AG09309 (cell line): ENCODE measurements around the gene DLGAP1.

Experiments
- DNase-seq: peaks from one replicate; pipeline ENCODE4 v3.0.0-alpha.2; 2010; ENCODE audit warnings: low read depth
- H3K4me3 ChIP-seq: 2 replicates; pipeline ENCODE4 v1.5.1; 2011; ENCODE audit warnings: mild to moderate bottlenecking, low read depth, low read length, moderate library complexity; ENCODE audit not compliant: control insufficient read depth
- TF ChIP-seq, protein P1 (sequence below): IDR thresholded peaks from 2 replicates; pipeline ENCODE4 v1.5.1; 2011; ENCODE audit warnings: mild to moderate bottlenecking, low read depth, low read length, inconsistent platforms; ENCODE audit not compliant: insufficient read depth, control insufficient read depth; ENCODE audit errors: missing control alignments

Gene DLGAP1

DNA sequence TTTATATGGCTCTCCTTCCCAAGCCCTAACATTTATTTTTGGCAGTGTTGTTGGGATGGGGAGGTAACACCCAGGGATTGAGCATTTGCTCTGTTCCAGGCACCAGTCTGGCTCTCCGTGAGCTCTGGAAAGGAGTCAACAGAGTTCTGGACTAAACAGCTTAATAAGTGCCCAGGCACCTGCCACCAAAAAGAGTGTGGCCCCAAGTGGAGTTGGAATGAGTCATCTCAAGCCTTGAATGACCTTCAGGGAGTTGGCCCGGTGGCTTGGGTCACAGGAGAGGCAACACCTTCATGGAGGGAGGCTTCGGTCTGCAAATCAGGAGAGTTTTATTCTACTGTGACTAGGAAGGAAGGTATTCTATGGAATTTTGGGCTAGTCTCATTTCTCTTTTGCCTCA is 203.2 kb downstream of the DLGAP1 start:
- no peak for DNase-seq
- H3K4me3 ChIP-seq: no peak overlapping the region
- TF ChIP-seq, protein P1, sequence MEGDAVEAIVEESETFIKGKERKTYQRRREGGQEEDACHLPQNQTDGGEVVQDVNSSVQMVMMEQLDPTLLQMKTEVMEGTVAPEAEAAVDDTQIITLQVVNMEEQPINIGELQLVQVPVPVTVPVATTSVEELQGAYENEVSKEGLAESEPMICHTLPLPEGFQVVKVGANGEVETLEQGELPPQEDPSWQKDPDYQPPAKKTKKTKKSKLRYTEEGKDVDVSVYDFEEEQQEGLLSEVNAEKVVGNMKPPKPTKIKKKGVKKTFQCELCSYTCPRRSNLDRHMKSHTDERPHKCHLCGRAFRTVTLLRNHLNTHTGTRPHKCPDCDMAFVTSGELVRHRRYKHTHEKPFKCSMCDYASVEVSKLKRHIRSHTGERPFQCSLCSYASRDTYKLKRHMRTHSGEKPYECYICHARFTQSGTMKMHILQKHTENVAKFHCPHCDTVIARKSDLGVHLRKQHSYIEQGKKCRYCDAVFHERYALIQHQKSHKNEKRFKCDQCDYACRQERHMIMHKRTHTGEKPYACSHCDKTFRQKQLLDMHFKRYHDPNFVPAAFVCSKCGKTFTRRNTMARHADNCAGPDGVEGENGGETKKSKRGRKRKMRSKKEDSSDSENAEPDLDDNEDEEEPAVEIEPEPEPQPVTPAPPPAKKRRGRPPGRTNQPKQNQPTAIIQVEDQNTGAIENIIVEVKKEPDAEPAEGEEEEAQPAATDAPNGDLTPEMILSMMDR: no peak

DNA sequence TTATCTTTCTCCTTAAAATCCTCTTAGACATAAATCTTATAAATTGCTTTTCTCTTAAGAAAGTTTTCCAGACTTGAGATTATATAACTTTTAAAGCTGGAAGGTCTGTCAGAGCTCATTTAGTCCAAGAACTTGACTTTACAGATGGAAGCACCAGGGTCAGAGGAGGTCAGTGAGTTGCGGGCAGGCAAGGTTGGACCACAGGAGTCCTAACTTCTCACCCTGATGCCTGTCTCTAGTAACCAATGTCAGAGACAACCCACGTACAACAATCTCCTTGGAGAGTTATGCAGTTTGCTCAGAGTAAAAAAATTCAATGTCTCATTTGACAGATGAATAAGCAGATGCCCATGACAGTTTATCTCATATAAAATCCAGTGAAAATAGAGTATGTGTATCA is 203.9 kb downstream of the DLGAP1 start:
- no peak overlapping the region for H3K4me3 ChIP-seq
- DNase-seq: no peak
- TF ChIP-seq, protein P1: no peak

DNA sequence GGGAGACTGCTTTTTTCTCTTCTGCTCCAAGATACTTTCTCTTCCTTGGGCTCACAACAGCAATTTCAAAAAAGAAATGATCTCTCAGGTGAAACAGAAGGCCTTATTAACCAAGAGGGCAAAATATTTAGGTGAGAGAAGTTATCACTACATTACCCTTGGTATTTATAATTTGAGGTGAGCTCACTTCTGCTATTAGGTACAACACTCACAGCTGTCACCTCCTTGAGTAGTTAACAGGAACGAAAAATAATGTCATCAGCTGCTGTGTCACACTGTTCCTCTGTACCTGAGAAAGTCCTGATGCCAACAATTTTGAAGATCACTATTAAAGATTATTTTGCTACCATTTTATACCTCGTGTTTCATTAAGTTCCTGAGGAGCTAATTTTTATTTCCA is 205.0 kb downstream of the DLGAP1 start:
- TF ChIP-seq, protein P1: no peak
- DNase-seq: no peak
- H3K4me3 ChIP-seq: no peak overlapping the region

GRCh38 chr18:4248686-4249085 is 206.4 kb downstream of the DLGAP1 start:
- TF ChIP-seq, protein P1: no peak
- H3K4me3 ChIP-seq: no peak overlapping the region
- DNase-seq: no peak

GRCh38 chr18:4246374-4246773 is 208.7 kb downstream of the DLGAP1 start:
- DNase-seq: no peak
- no peak overlapping the region for H3K4me3 ChIP-seq
- TF ChIP-seq, protein P1: no peak

DNA sequence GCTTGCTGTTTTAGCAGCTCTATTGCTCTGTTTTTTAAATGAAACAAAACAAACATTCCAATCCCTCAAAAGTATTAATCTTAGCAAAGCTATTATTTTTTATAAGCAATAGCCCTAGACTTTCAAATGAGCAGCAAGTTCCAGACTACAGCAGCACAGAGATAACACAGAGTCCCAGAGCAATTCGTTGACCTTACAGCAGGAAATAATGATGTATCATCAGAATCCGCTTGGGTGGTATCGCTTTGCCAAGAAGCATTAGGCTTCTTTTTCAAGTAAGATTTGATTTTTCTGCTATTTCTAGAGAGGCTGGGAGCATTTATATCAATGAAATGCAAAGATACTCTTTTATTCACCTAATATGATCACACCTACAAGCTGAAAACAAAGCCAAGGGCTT is 209.7 kb downstream of the DLGAP1 start:
- TF ChIP-seq, protein P1: no peak
- DNase-seq: no peak
- no peak overlapping the region for H3K4me3 ChIP-seq
